WTC11 (cell line): ENCODE results near the gene IFNGR2. TPM values are rescaled to one million over a fixed set of nuclear protein-coding genes. Genes with fewer than 3 reads are reported as not detected.

Source experiments
- ATAC-seq: fragments of 200-7000 bp; cut with Tn5 transposase; 2 replicates; pipeline ENCODE4 v1.10.0; 2021; ENCODE audit warnings: mild to moderate bottlenecking, moderate library complexity
- CTCF ChIA-PET: fragments of 300-600 bp; sonication (Branson Sonifier 250); formaldehyde crosslinking; loops from one replicate; lab custom pipeline; 2021; ENCODE audit warnings: antibody characterized with exemption; lab: Charles Lee
- POLR2A ChIA-PET: fragments of 350-600 bp; sonication (Branson Sonifier 250); formaldehyde crosslinking; loops from one replicate; lab custom pipeline; 2021; ENCODE audit warnings: antibody characterized with exemption; lab: Charles Lee
- DNase-seq: peaks from one replicate; pipeline ENCODE4 v3.0.0; 2021; ENCODE audit warnings: low spot score
- H3K27ac Mint-ChIP-seq: 2 replicates; pipeline ENCODE4 v1.8.0; 2021; ENCODE audit warnings: mixed read lengths
- H3K27me3 Mint-ChIP-seq: 2 replicates; pipeline ENCODE4 v1.8.0; 2021; ENCODE audit warnings: low read depth, mild to moderate bottlenecking, moderate library complexity, mixed read lengths
- H3K36me3 Mint-ChIP-seq: 2 replicates; pipeline ENCODE4 v1.8.0; 2021; ENCODE audit warnings: mixed read lengths
- H3K4me1 Mint-ChIP-seq: 2 replicates; pipeline ENCODE4 v1.8.0; 2022; ENCODE audit warnings: mixed read lengths
- H3K4me3 Mint-ChIP-seq: 2 replicates; pipeline ENCODE4 v1.8.0; 2021; ENCODE audit warnings: mild to moderate bottlenecking, moderate library complexity, mixed read lengths
- H3K9me3 Mint-ChIP-seq: 2 replicates; pipeline ENCODE4 v1.8.0; 2021; ENCODE audit warnings: mixed read lengths
- CREB1 ChIP-seq: sonication (generic); formaldehyde crosslinking; IDR thresholded peaks from 2 replicates; pipeline ENCODE4 v1.8.0; 2023; ENCODE audit warnings: mild to moderate bottlenecking, missing genetic modification reagents
- EMX1 ChIP-seq: fragments of 250-450 bp; sonication (Bioruptor Pico); IDR thresholded peaks from 2 replicates; pipeline ENCODE4 v1.8.0; 2021; ENCODE audit warnings: mild to moderate bottlenecking
- HMGA2 ChIP-seq: fragments of 250-450 bp; sonication (Bioruptor Pico); IDR thresholded peaks from 2 replicates; pipeline ENCODE4 v1.4.0; 2021; ENCODE audit warnings: mild to moderate bottlenecking, moderate library complexity
- IRF2 ChIP-seq: sonication (generic); formaldehyde crosslinking; IDR thresholded peaks from 2 replicates; pipeline ENCODE4 v1.8.0; 2022; ENCODE audit warnings: low read depth, missing genetic modification reagents, borderline replicate concordance
- JAZF1 ChIP-seq: fragments of 250-450 bp; sonication (Bioruptor Pico); IDR thresholded peaks from 2 replicates; pipeline ENCODE4 v1.9.0; 2021; ENCODE audit warnings: moderate library complexity, mild to moderate bottlenecking, inconsistent platforms
- NFATC4 ChIP-seq: fragments of 250-450 bp; sonication (Bioruptor Pico); IDR thresholded peaks from 2 replicates; pipeline ENCODE4 v1.9.0; 2021; ENCODE audit warnings: mild to moderate bottlenecking
- NFE2L1 ChIP-seq: sonication (generic); formaldehyde crosslinking; IDR thresholded peaks from 2 replicates; pipeline ENCODE4 v1.8.1; 2023; ENCODE audit warnings: missing genetic modification reagents
- SP1 ChIP-seq: sonication (generic); formaldehyde crosslinking; conservative IDR thresholded peaks from 2 replicates; pipeline ENCODE4 v1.8.1; 2022; ENCODE audit warnings: missing genetic modification reagents
- TEAD1 ChIP-seq: sonication (generic); formaldehyde crosslinking; IDR thresholded peaks from 2 replicates; pipeline ENCODE4 v1.8.0; 2022; ENCODE audit warnings: mild to moderate bottlenecking, missing genetic modification reagents
- ZBTB21 ChIP-seq: sonication (generic); formaldehyde crosslinking; IDR thresholded peaks from 2 replicates; pipeline ENCODE4 v1.8.1; 2023; ENCODE audit warnings: mild to moderate bottlenecking, missing genetic modification reagents, borderline replicate concordance
- ZNF138 ChIP-seq: sonication (generic); formaldehyde crosslinking; conservative IDR thresholded peaks from 2 replicates; pipeline ENCODE4 v1.8.1; 2022; ENCODE audit warnings: mild to moderate bottlenecking, moderate library complexity, missing genetic modification reagents
- ZNF396 ChIP-seq: fragments of 250-450 bp; sonication (Bioruptor Pico); IDR thresholded peaks from 2 replicates; pipeline ENCODE4 v1.8.0; 2021; ENCODE audit warnings: mild to moderate bottlenecking, moderate library complexity, borderline replicate concordance
- ZNF671 ChIP-seq: fragments of 250-450 bp; sonication (Bioruptor Pico); IDR thresholded peaks from 2 replicates; pipeline ENCODE4 v1.8.0; 2021; ENCODE audit warnings: mild to moderate bottlenecking
- total RNA-seq: library from RNA; stranded (reverse); gene quantifications from 3 replicates; pipeline ENCODE4 v1.2.3, GENCODE V29; 2021
- TF ChIP-seq, protein P1 (sequence below): sonication (generic); formaldehyde crosslinking; IDR thresholded peaks from 2 replicates; pipeline ENCODE4 v1.8.1; 2022; ENCODE audit warnings: mild to moderate bottlenecking, missing genetic modification reagents, moderate library complexity, borderline replicate concordance
- TF ChIP-seq, protein P2 (sequence below): fragments of 250-450 bp; sonication (Bioruptor Pico); IDR thresholded peaks from 2 replicates; pipeline ENCODE4 v1.9.0; 2021; ENCODE audit warnings: mild to moderate bottlenecking
- TF ChIP-seq, protein P3 (sequence below): fragments of 250-450 bp; sonication (Bioruptor Pico); IDR thresholded peaks from 2 replicates; pipeline ENCODE4 v1.8.0; 2021; ENCODE audit warnings: mild to moderate bottlenecking
- TF ChIP-seq, protein P4 (sequence below): fragments of 250-450 bp; sonication (Bioruptor Pico); conservative IDR thresholded peaks from 2 replicates; pipeline ENCODE4 v1.9.0; 2021; ENCODE audit warnings: mild to moderate bottlenecking
- TF ChIP-seq, protein P5 (sequence below): sonication (generic); formaldehyde crosslinking; IDR thresholded peaks from 2 replicates; pipeline ENCODE4 v1.8.1; 2023; ENCODE audit warnings: mild to moderate bottlenecking, missing genetic modification reagents
- TF ChIP-seq, protein P6 (sequence below): sonication (generic); formaldehyde crosslinking; IDR thresholded peaks from 2 replicates; pipeline ENCODE4 v1.8.1; 2022; ENCODE audit warnings: low read depth, mild to moderate bottlenecking, moderate library complexity, missing genetic modification reagents, borderline replicate concordance
- TF ChIP-seq, protein P7 (sequence below): sonication (generic); formaldehyde crosslinking; conservative IDR thresholded peaks from 2 replicates; pipeline ENCODE4 v1.8.1; 2022; ENCODE audit warnings: mild to moderate bottlenecking, missing genetic modification reagents

Gene IFNGR2
- total RNA-seq, 1 experiment from 2014 or later, result 34.1 TPM

DNA sequence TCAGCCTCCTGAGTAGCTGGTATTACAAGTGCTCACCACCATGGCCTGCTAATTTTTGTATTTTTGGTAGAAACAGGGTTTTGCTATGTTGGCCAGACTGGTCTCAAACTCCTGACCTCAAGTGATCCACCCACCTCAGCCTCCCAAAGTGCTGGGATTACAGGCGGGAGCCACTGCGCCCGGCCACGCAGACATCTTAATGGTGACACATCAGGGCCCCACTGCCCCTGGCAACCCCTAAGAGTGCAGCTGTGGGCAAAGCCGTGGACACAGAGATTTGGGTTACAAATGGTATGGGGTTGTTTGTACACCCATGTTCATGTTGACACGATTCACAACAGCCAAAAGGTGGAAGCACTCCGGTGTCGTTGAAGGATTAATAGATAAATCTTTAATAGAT lies 29.8 kb downstream of the IFNGR2 start:
- TF ChIP-seq, protein P1, sequence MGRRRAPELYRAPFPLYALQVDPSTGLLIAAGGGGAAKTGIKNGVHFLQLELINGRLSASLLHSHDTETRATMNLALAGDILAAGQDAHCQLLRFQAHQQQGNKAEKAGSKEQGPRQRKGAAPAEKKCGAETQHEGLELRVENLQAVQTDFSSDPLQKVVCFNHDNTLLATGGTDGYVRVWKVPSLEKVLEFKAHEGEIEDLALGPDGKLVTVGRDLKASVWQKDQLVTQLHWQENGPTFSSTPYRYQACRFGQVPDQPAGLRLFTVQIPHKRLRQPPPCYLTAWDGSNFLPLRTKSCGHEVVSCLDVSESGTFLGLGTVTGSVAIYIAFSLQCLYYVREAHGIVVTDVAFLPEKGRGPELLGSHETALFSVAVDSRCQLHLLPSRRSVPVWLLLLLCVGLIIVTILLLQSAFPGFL (CRISPR knock-in tag), result no peak
- TF ChIP-seq, all 79 proteins: peak for 0
- H3K27ac Mint-ChIP-seq, result no peak overlapping the region
- H3K27me3 Mint-ChIP-seq, result no peaks in the 10 kb centered on the region
- H3K4me3 Mint-ChIP-seq, result no peak overlapping the region
- ATAC-seq (no peak), DNase-seq (no peak)
- H3K36me3 Mint-ChIP-seq, result peaks cover 54% of the 10 kb centered on the region
- ChIA-PET CTCF (interaction anchor here (0.6 to 0.7 kb wide), 2 partner anchors 11 to 233 kb away, joined by 3 read pairs; no protein-coding TSS in a partner anchor), POLR2A (no interaction called here)
- no peaks in the 10 kb centered on the region for H3K9me3 Mint-ChIP-seq
- no peaks in the 10 kb centered on the region for H3K4me1 Mint-ChIP-seq

DNA sequence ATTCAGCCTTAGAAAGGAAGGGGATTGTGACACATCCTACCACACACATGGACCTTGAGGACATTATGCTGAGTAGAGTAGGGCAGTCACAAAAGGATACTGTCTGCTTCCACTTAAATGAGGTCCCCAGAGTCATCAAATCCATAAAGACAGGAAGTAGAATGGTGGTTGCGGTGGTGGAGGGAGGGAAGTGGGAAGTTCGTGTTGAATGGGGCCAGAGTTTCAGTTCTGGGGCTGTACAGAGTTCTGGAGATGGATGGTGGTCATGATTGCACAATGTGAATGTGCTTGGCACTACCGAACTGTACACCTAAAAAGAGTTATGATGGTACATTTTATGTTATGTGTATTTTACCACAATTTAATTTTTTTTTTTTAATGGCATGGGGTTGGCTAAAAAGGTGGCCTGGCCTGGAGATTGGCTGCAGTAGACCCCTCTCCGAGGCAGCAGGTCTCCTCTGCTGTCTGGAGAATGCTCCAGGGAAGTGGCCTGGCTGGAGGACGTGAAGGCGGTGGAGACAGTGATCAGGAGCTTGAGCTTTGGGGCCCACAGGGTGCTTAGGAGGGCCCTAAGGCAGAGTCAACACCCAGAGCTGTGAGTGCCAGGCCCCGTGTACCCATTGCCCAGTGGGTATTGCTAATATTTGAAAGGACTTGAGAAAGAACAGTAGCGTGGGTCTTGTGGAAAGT lies 30.4 kb downstream of the IFNGR2 start:
- no peak for TF ChIP-seq NFE2L1 (CRISPR knock-in tag)
- no peak for TF ChIP-seq ZNF671 (CRISPR knock-in tag)
- no peak for TF ChIP-seq TEAD1 (CRISPR knock-in tag)
- TF ChIP-seq ZNF138, result no peak
- TF ChIP-seq ZBTB21, result no peak
- TF ChIP-seq, protein P2, sequence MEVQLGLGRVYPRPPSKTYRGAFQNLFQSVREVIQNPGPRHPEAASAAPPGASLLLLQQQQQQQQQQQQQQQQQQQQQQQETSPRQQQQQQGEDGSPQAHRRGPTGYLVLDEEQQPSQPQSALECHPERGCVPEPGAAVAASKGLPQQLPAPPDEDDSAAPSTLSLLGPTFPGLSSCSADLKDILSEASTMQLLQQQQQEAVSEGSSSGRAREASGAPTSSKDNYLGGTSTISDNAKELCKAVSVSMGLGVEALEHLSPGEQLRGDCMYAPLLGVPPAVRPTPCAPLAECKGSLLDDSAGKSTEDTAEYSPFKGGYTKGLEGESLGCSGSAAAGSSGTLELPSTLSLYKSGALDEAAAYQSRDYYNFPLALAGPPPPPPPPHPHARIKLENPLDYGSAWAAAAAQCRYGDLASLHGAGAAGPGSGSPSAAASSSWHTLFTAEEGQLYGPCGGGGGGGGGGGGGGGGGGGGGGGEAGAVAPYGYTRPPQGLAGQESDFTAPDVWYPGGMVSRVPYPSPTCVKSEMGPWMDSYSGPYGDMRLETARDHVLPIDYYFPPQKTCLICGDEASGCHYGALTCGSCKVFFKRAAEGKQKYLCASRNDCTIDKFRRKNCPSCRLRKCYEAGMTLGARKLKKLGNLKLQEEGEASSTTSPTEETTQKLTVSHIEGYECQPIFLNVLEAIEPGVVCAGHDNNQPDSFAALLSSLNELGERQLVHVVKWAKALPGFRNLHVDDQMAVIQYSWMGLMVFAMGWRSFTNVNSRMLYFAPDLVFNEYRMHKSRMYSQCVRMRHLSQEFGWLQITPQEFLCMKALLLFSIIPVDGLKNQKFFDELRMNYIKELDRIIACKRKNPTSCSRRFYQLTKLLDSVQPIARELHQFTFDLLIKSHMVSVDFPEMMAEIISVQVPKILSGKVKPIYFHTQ (CRISPR knock-in tag), result no peak
- TF ChIP-seq JAZF1 (CRISPR knock-in tag), result no peak
- no peak for TF ChIP-seq CREB1 (CRISPR knock-in tag)
- no peak for TF ChIP-seq IRF2 (CRISPR knock-in tag)
- TF ChIP-seq, protein P3, sequence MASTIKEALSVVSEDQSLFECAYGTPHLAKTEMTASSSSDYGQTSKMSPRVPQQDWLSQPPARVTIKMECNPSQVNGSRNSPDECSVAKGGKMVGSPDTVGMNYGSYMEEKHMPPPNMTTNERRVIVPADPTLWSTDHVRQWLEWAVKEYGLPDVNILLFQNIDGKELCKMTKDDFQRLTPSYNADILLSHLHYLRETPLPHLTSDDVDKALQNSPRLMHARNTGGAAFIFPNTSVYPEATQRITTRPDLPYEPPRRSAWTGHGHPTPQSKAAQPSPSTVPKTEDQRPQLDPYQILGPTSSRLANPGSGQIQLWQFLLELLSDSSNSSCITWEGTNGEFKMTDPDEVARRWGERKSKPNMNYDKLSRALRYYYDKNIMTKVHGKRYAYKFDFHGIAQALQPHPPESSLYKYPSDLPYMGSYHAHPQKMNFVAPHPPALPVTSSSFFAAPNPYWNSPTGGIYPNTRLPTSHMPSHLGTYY (CRISPR knock-in tag), result no peak
- TF ChIP-seq, protein P4, sequence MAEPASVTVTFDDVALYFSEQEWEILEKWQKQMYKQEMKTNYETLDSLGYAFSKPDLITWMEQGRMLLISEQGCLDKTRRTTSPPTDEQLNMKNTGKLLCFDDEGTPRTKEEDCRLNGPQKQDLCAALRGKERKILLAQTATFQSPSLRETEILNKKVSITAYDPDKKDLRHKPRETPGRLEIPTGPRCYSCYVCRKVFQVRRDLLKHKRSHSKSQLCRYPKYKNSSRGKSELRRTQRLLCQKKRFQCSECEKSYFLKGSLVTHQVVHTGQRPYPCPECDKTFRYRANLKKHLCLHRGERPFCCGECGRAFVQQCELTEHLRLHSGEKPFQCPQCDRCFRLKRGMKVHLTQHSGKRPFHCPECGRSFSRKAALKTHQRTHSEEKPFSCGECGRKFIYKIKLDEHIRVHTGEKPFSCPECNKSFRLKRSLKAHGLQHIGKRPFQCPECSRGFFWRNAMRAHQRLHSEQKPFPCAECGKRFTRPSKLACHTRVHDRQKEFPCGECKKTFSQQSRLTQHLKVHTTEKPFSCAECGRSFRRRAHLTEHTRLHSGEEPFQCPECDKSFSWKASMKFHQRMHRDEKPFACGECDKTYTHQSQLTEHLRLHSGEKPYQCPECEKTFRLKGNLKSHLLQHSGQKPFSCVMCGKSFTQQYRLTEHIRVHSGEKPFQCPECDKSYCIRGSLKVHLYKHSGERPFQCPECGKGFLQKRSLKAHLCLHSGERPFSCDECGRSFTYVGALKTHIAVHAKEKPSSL (CRISPR knock-in tag), result no peak
- TF ChIP-seq ZNF396 (CRISPR knock-in tag), result no peak
- TF ChIP-seq, protein P5, sequence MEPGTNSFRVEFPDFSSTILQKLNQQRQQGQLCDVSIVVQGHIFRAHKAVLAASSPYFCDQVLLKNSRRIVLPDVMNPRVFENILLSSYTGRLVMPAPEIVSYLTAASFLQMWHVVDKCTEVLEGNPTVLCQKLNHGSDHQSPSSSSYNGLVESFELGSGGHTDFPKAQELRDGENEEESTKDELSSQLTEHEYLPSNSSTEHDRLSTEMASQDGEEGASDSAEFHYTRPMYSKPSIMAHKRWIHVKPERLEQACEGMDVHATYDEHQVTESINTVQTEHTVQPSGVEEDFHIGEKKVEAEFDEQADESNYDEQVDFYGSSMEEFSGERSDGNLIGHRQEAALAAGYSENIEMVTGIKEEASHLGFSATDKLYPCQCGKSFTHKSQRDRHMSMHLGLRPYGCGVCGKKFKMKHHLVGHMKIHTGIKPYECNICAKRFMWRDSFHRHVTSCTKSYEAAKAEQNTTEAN, result no peak
- TF ChIP-seq HMGA2, result no peak
- TF ChIP-seq, protein P6, sequence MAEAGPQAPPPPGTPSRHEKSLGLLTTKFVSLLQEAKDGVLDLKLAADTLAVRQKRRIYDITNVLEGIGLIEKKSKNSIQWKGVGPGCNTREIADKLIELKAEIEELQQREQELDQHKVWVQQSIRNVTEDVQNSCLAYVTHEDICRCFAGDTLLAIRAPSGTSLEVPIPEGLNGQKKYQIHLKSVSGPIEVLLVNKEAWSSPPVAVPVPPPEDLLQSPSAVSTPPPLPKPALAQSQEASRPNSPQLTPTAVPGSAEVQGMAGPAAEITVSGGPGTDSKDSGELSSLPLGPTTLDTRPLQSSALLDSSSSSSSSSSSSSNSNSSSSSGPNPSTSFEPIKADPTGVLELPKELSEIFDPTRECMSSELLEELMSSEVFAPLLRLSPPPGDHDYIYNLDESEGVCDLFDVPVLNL, result no peak
- TF ChIP-seq, protein P7, sequence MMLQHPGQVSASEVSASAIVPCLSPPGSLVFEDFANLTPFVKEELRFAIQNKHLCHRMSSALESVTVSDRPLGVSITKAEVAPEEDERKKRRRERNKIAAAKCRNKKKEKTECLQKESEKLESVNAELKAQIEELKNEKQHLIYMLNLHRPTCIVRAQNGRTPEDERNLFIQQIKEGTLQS (CRISPR knock-in tag), result no peak
- TF ChIP-seq NFATC4 (CRISPR knock-in tag), result no peak
- no peak for TF ChIP-seq EMX1 (CRISPR knock-in tag)
- TF ChIP-seq SP1 (CRISPR knock-in tag), result no peak
- H3K36me3 Mint-ChIP-seq, result peaks cover 54% of the 10 kb centered on the region
- H3K4me1 Mint-ChIP-seq, result no peaks in the 10 kb centered on the region
- H3K9me3 Mint-ChIP-seq, result no peaks in the 10 kb centered on the region
- ATAC-seq, result no peak
- POLR2A ChIA-PET, result no interaction called here
- no peak overlapping the region for H3K27ac Mint-ChIP-seq
- H3K4me3 Mint-ChIP-seq, result no peak overlapping the region
- CTCF ChIA-PET, result no interaction called here
- no peak for DNase-seq
- no peaks in the 10 kb centered on the region for H3K27me3 Mint-ChIP-seq
